Sigmoid colon (tissue), 7 donors: ENCODE measurements around the gene LEFTY1. TPM values are rescaled to one million over a fixed set of nuclear protein-coding genes. Genes with fewer than 3 reads are reported as not detected.

Experiments used
- DNase-seq: peaks from one replicate; pipeline ENCODE4 v3.0.0-alpha.2; 2019
- H3K27ac ChIP-seq, 4 donors: fragments of 200-600 bp; sonication (generic); one replicate each; pipeline ENCODE4 v1.5.1; 2016 to 2019; ENCODE audit warnings: mild to moderate bottlenecking in 1 of 4
- H3K27me3 ChIP-seq, 3 donors: fragments of 200-600 bp; sonication (generic); one replicate each; pipeline ENCODE4 v1.5.1; 2019; ENCODE audit warnings: mild to moderate bottlenecking in 1 of 3
- H3K36me3 ChIP-seq, 4 donors: fragments of 200-600 bp; sonication (generic); one replicate each; pipeline ENCODE4 v1.5.1; 2016 to 2019
- H3K4me1 ChIP-seq, 4 donors: fragments of 200-600 bp; sonication (generic); one replicate each; pipeline ENCODE4 v1.5.1; 2017 to 2019
- H3K4me3 ChIP-seq, 4 donors: fragments of 200-600 bp; sonication (generic); one replicate each; pipeline ENCODE4 v1.5.1; 2017 to 2019; ENCODE audit warnings: mild to moderate bottlenecking in 2 of 4, moderate library complexity in 1 of 4
- H3K9me3 ChIP-seq, 4 donors: fragments of 200-600 bp in 3 of 4; sonication (generic) in 3 of 4; one replicate each; pipeline versions ENCODE4 v1.5.1 to v1.6.1; 2013 to 2019
- EP300 ChIP-seq, 4 donors: sonication (generic); formaldehyde crosslinking; IDR thresholded peaks; one replicate each; pipeline ENCODE4 v1.6.1; 2017; ENCODE audit warnings: antibody characterized with exemption in 4 of 4
- POLR2A ChIP-seq, 2 donors: fragments of 450-650 bp; IDR thresholded peaks; one replicate each; pipeline ENCODE4 v1.6.1; 2016; ENCODE audit warnings: antibody characterized with exemption in 2 of 2, mild to moderate bottlenecking in 2 of 2, moderate library complexity in 2 of 2
- POLR2AphosphoS5 ChIP-seq, 4 donors: sonication (generic); formaldehyde crosslinking; IDR thresholded peaks; one replicate each; pipeline ENCODE4 v1.6.1; 2017; ENCODE audit warnings: antibody characterized with exemption in 4 of 4
- WGBS, 2 donors: extraction: QIAGEN DNeasy Blood & Tissue Kit; methylation state at CpG; one replicate each; pipeline ENCODE4 v1.1.7; 2013; 5-methylcytosine and 5-hydroxymethylcytosine counted together
- intact Hi-C: fragments of 100-400 bp; cut with DNase I; formaldehyde crosslinking; loops from one replicate; pipeline ENCODE4 v1.15.1; 2023
- polyA plus RNA-seq, 3 donors: library from polyadenylated mRNA; stranded (reverse); fragments of 200-250 nt; gene quantifications; one replicate each; pipeline ENCODE4 v1.2.3, GENCODE V29; 2013
- total RNA-seq, 4 donors: library from RNA; depleted of rRNA; stranded (reverse); fragments of >200 nt; gene quantifications; one replicate each; pipeline ENCODE4 v1.1.0, GENCODE V29; 2016
- TF ChIP-seq, protein P1 (sequence below), 4 experiments: fragments of 450-650 bp in 3 of 4; fragments of 200-600 bp in 1 of 4; IDR thresholded peaks; one replicate each; pipeline ENCODE4 v1.5.1; 2016 to 2019; ENCODE audit warnings: antibody characterized with exemption in 4 of 4, mild to moderate bottlenecking in 3 of 4, moderate library complexity in 2 of 4
- donor health status: healthy with polysubstance abuse.
- donor health status: Bipolar disorder and iron deficiency.
- donor health status: healthy.

LEFTY1 gene
- total and polyA plus RNA-seq, 7 donors = 14.4 to 120 (median 46.2) TPM; not detected in 4

DNA sequence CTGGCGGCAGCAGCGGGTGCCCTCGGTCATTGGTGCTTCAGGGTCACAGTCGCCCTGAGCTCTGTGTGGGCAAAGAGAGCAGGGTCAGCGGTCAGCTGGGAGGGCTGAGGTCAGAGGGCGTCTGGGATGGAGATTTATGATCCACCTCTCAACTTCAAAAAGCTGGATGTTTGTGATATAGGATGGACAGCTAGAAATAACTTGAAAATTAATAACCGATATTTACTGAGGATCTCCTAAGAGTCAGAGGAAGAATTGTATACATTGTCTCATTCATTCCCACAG is 2.0 kb downstream of the LEFTY1 start:
- no peak overlapping the region for H3K27ac ChIP-seq
- intact Hi-C loops = no loop called here
- no peaks in the 10 kb centered on the region for H3K36me3 ChIP-seq
- no peak overlapping the region for H3K4me3 ChIP-seq
- no peaks in the 10 kb centered on the region for H3K9me3 ChIP-seq
- H3K4me1 ChIP-seq = peaks cover 0 to 16% (median 4%) of the 10 kb centered on the region in 4 donors
- TF ChIP-seq POLR2A (IDR thresholded peaks at IDR 0.05) = no peak
- no peak for TF ChIP-seq POLR2AphosphoS5 (IDR thresholded peaks at IDR 0.05)
- TF ChIP-seq, protein P1, sequence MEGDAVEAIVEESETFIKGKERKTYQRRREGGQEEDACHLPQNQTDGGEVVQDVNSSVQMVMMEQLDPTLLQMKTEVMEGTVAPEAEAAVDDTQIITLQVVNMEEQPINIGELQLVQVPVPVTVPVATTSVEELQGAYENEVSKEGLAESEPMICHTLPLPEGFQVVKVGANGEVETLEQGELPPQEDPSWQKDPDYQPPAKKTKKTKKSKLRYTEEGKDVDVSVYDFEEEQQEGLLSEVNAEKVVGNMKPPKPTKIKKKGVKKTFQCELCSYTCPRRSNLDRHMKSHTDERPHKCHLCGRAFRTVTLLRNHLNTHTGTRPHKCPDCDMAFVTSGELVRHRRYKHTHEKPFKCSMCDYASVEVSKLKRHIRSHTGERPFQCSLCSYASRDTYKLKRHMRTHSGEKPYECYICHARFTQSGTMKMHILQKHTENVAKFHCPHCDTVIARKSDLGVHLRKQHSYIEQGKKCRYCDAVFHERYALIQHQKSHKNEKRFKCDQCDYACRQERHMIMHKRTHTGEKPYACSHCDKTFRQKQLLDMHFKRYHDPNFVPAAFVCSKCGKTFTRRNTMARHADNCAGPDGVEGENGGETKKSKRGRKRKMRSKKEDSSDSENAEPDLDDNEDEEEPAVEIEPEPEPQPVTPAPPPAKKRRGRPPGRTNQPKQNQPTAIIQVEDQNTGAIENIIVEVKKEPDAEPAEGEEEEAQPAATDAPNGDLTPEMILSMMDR (IDR thresholded peaks at IDR 0.05) = no peak
- no peak for TF ChIP-seq EP300 (IDR thresholded peaks at IDR 0.05)
- WGBS, 2 donors = 24 to 77% methylated on average over 7 of the region's 7 CpGs
- no peak for DNase-seq
- H3K27me3 ChIP-seq = no peaks in the 10 kb centered on the region

DNA sequence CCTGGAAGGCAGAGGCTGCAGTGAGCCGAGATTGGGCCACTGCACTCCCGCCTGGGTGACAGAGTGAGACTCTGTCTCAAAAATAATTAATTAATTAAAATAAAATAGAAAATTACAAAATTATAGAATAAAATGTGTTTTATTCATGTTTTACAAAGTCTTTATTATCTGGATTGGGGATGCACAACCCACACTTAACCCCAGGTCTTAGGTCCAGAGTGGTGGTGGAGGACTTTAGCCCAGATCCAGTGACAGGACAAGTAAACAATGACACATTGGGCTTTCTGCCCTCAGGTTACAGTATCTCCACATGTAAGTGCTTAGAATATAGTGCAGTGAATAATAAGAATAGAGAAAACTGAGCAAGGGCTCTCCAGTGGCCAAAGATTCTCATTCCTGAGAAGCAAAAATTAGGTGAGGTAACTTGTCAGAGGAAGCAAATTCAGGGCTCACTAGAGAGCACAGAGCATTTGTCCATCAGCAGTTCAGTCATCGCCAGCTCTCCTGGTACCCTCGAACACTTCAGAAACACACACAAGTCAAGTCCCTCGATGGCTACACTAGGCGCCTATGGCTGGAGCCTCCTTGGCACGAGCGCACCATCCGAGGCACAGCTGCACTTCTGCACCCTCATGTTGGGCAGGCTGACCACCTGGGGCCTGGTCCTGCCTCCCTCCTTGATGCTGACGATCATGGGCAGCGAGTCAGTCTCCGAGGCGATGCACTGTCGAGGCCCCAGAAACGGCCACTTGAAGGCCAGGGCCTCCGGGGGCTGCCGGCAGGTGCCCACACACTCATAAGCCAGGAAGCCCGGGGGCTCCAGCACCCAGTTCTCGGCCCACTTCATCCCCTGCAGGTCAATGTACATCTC is 2.6 kb downstream of the LEFTY1 start:
- H3K27ac ChIP-seq = no peak overlapping the region
- peaks cover 0 to 17% (median 6%) of the 10 kb centered on the region in 4 donors for H3K4me1 ChIP-seq
- WGBS, 2 donors = 30 to 73% methylated on average over 19 of the region's 19 CpGs
- no peak for DNase-seq
- H3K27me3 ChIP-seq = no peaks in the 10 kb centered on the region
- H3K36me3 ChIP-seq = no peaks in the 10 kb centered on the region
- TF ChIP-seq, protein P1 (IDR thresholded peaks at IDR 0.05) = no peak
- no peak for TF ChIP-seq EP300 (IDR thresholded peaks at IDR 0.05)
- no peak for TF ChIP-seq POLR2A (IDR thresholded peaks at IDR 0.05)
- TF ChIP-seq POLR2AphosphoS5 (IDR thresholded peaks at IDR 0.05) = no peak
- no peak overlapping the region for H3K4me3 ChIP-seq
- intact Hi-C loops = no loop called here
- H3K9me3 ChIP-seq = no peaks in the 10 kb centered on the region

DNA sequence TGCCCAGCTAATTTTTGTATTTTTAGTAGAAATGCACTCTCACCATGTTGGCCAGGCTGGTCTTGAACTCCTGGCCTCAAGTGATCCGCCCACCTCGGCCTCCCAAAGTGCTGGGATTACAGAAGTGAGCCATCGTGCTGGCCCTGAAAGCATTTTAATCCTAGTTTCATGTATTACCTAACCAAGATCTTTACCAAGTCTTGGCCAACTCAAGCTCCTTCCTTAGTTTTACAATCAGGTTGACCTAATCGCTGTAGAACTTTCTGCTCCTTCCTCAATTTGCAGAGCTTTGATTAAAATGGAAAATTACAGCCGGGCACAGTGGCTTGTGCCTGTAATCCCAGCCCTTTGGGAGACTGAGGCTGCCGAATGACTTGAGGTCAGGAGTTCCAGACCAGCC is 3.6 kb downstream of the LEFTY1 start:
- TF ChIP-seq EP300 (IDR thresholded peaks at IDR 0.05) (no peak), POLR2AphosphoS5 (IDR thresholded peaks at IDR 0.05) (no peak), POLR2A (IDR thresholded peaks at IDR 0.05) (no peak)
- TF ChIP-seq, protein P1 (IDR thresholded peaks at IDR 0.05) = no peak
- Histone ChIP-seq H3K9me3 (no peaks in the 10 kb centered on the region), H3K27me3 (no peaks in the 10 kb centered on the region), H3K27ac (no peak overlapping the region), H3K36me3 (no peaks in the 10 kb centered on the region), H3K4me3 (no peak overlapping the region), H3K4me1 (peaks cover 0 to 28% (median 17%) of the 10 kb centered on the region in 4 donors)
- WGBS, 2 donors = 73 to 89% methylated on average over 6 of the region's 6 CpGs
- DNase-seq = no peak
- intact Hi-C loops = no loop called here

DNA sequence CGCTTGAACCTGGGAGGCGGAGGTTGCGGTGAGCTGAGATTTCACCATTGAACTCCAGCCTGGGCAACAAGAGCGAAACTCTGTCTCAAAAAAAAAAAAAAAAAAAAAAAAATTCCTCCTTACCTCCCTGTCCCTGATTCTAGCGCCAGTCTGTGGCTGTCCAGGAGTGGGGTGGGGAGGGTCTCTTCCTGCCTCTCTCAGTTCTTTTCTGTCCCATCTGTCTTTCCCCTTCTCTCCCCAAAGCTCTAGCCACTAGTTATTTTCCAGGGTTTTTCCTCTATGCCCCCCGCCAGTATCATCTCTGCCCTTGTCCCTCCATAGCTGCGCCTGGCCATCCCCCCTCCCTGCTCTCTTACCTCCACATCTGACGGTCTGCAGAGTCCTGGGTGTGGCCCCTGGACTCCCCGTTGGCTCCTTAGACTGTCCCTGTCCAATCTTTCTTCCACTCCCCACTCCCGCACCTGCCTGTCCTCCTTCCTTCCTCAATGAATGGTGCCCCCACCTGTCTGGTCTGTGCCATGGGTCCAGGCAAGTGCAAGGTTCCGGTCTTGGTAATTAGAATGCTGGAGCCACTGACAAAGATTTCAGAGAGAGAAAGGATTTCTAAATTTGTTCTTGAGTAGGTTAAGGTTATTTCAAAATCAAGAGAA is 5.2 kb downstream of the LEFTY1 start:
- Histone ChIP-seq H3K4me1 (peaks cover 0 to 44% (median 33%) of the 10 kb centered on the region in 4 donors), H3K27ac (peak overlapping the region in 3 of 4 donors; percentile 89 to 91 (median 90)), H3K9me3 (no peaks in the 10 kb centered on the region), H3K27me3 (no peaks in the 10 kb centered on the region), H3K4me3 (peak overlapping the region in 1 of 4 donors; percentile 98), H3K36me3 (no peaks in the 10 kb centered on the region)
- 19 to 72% methylated on average over 10 to 11 of the region's 11 CpGs for WGBS, 2 donors
- no peak for DNase-seq
- intact Hi-C loops = loop anchor here (2.0 to 5.0 kb wide), 4 partner anchors 27 to 94 kb away; partner anchors contain the start of genes EPHX1 and PYCR2
- TF ChIP-seq EP300 (IDR thresholded peaks at IDR 0.05) (no peak), POLR2A (IDR thresholded peaks at IDR 0.05) (no peak), POLR2AphosphoS5 (IDR thresholded peaks at IDR 0.05) (no peak)
- TF ChIP-seq, protein P1 (IDR thresholded peaks at IDR 0.05) = no peak
